Caco-2 (cell line): ENCODE data around the gene SEC23B. TPM values are rescaled to one million over a fixed set of nuclear protein-coding genes. Genes with fewer than 3 reads are reported as not detected.

Experiments used
- BruUV-seq: library from RNA; stranded (reverse); fragments of 400-500 nt; replicated peaks from 2 replicates; lab custom pipeline; 2021; lab: Mats Ljungman, UMichigan
- CTCF ChIA-PET: fragments of 300-600 bp; sonication (Branson Sonifier 250); formaldehyde crosslinking; loops from one replicate; lab custom pipeline; 2022; ENCODE audit warnings: antibody characterized with exemption; lab: Charles Lee
- POLR2A ChIA-PET: fragments of 300-600 bp; sonication (Branson Sonifier 250); formaldehyde crosslinking; loops from one replicate; lab custom pipeline; 2022; ENCODE audit warnings: antibody characterized with exemption; lab: Charles Lee
- DNase-seq, 2 experiments: peaks; one replicate each; pipeline versions ENCODE4 v3.0.0 to v3.0.0-alpha.2; 2020 to 2022
- H3K27me3 ChIP-seq: replicated peaks from 2 replicates; pipeline ENCODE4 v1.6.0; 2011; ENCODE audit warnings: low read length; ENCODE audit not compliant: control insufficient read depth, insufficient read depth
- H3K36me3 ChIP-seq: 2 replicates; pipeline ENCODE4 v1.5.1; 2011; ENCODE audit warnings: low read length; ENCODE audit not compliant: control insufficient read depth, insufficient read depth
- H3K4me1 ChIP-seq: fragments of 250-450 bp; sonication (Bioruptor Pico); 2 replicates; pipeline ENCODE4 v1.5.1; 2020; ENCODE audit warnings: mild to moderate bottlenecking
- H3K4me3 ChIP-seq: 2 replicates; pipeline ENCODE4 v1.5.1; 2011; ENCODE audit warnings: low read depth, mild to moderate bottlenecking, control low read depth, low read length
- H3K9me3 ChIP-seq: fragments of 250-450 bp; sonication (Bioruptor Pico); 2 replicates; pipeline ENCODE4 v1.5.1; 2020; ENCODE audit warnings: mild to moderate bottlenecking, moderate library complexity
- H3K27ac Mint-ChIP-seq: one replicate; pipeline ENCODE4 v1.8.0; 2022; ENCODE audit warnings: mixed read lengths; ENCODE audit not compliant: unreplicated experiment
- H3K27me3 Mint-ChIP-seq: one replicate; pipeline ENCODE4 v1.8.0; 2022; ENCODE audit warnings: mixed read lengths; ENCODE audit not compliant: insufficient read depth, unreplicated experiment
- H3K36me3 Mint-ChIP-seq: one replicate; pipeline ENCODE4 v1.8.0; 2022; ENCODE audit warnings: mild to moderate bottlenecking, mixed read lengths; ENCODE audit not compliant: insufficient read depth, unreplicated experiment
- H3K4me1 Mint-ChIP-seq: one replicate; pipeline ENCODE4 v1.8.0; 2022; ENCODE audit warnings: low read depth, mixed read lengths; ENCODE audit not compliant: unreplicated experiment
- H3K4me3 Mint-ChIP-seq: one replicate; pipeline ENCODE4 v1.8.0; 2022; ENCODE audit warnings: mild to moderate bottlenecking, moderate library complexity, mixed read lengths; ENCODE audit not compliant: unreplicated experiment
- H3K9me3 Mint-ChIP-seq: one replicate; pipeline ENCODE4 v1.8.0; 2022; ENCODE audit warnings: mixed read lengths; ENCODE audit not compliant: unreplicated experiment
- intact Hi-C: fragments of 100-400 bp; cut with micrococcal nuclease; formaldehyde crosslinking; loops from one replicate; pipeline ENCODE4 v1.10.0; 2022; ENCODE audit not compliant: unreplicated experiment
- total RNA-seq: library from RNA; stranded (reverse); gene quantifications from 2 replicates; pipeline ENCODE4 v1.2.3, GENCODE V29; 2022
- TF ChIP-seq, protein P1 (sequence below), 2 experiments: fragments of 200-600 bp in 1 of 2; IDR thresholded peaks; 1 replicate in 1 of 2; 2 replicates in 1 of 2; pipeline versions ENCODE4 v1.5.1 to v1.8.0; 2011 to 2022; ENCODE audit warnings: antibody characterized with exemption in 1 of 2, control low read depth in 1 of 2, inconsistent platforms in 1 of 2, low read depth in 1 of 2, low read length in 1 of 2, mild to moderate bottlenecking in 1 of 2, moderate library complexity in 1 of 2; ENCODE audit not compliant: insufficient read depth in 1 of 2, severe bottlenecking in 1 of 2, unreplicated experiment in 1 of 2

The SEC23B gene
- total RNA-seq, 1 experiment from 2014 or later, result 84.1 TPM

DNA sequence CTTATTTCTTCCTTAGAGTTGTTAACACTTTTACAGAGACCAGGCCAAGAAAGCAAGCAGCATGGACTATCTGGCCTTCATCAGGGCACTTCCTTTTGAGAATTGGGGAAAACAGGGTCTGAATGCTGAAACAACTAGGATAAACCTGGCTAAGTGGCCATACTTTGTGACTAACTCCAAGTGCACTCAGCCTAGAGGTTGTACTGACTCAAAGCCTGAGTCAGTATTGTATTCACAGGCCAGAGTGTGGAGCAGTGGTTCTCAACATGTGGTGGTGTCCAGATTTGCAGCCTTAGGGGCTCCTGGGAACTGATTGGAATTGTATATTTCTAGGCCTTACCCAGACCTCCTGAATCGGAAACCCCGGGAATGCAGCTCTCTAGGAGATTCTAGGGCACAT is 20.1 kb downstream of the SEC23B start:
- H3K27me3 Mint-ChIP-seq, result no peaks in the 10 kb centered on the region
- H3K27ac Mint-ChIP-seq, result no peak overlapping the region
- H3K36me3 Mint-ChIP-seq, result peaks cover 78% of the 10 kb centered on the region
- TF ChIP-seq, protein P1, sequence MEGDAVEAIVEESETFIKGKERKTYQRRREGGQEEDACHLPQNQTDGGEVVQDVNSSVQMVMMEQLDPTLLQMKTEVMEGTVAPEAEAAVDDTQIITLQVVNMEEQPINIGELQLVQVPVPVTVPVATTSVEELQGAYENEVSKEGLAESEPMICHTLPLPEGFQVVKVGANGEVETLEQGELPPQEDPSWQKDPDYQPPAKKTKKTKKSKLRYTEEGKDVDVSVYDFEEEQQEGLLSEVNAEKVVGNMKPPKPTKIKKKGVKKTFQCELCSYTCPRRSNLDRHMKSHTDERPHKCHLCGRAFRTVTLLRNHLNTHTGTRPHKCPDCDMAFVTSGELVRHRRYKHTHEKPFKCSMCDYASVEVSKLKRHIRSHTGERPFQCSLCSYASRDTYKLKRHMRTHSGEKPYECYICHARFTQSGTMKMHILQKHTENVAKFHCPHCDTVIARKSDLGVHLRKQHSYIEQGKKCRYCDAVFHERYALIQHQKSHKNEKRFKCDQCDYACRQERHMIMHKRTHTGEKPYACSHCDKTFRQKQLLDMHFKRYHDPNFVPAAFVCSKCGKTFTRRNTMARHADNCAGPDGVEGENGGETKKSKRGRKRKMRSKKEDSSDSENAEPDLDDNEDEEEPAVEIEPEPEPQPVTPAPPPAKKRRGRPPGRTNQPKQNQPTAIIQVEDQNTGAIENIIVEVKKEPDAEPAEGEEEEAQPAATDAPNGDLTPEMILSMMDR (IDR thresholded peaks at IDR 0.05; ENCODE audit: insufficient read depth in 1 of 2, low read depth in 1 of 2, low read length in 1 of 2, severe bottlenecking in 1 of 2, unreplicated experiment in 1 of 2), result no peak
- H3K4me1 Mint-ChIP-seq, result peaks cover 4% of the 10 kb centered on the region
- BruUV-seq, result no TSS peak
- no peaks in the 10 kb centered on the region for H3K9me3 ChIP-seq
- H3K36me3 ChIP-seq, result peaks cover 4% of the 10 kb centered on the region
- intact Hi-C loops, result no loop called here
- no peak overlapping the region for H3K4me3 Mint-ChIP-seq
- H3K4me3 ChIP-seq, result no peak overlapping the region
- no peak for DNase-seq
- no peaks in the 10 kb centered on the region for H3K4me1 ChIP-seq
- ChIA-PET CTCF (no interaction called here), POLR2A (no interaction called here)
- no peaks in the 10 kb centered on the region for H3K9me3 Mint-ChIP-seq
- H3K27me3 ChIP-seq, result no peaks in the 10 kb centered on the region

DNA sequence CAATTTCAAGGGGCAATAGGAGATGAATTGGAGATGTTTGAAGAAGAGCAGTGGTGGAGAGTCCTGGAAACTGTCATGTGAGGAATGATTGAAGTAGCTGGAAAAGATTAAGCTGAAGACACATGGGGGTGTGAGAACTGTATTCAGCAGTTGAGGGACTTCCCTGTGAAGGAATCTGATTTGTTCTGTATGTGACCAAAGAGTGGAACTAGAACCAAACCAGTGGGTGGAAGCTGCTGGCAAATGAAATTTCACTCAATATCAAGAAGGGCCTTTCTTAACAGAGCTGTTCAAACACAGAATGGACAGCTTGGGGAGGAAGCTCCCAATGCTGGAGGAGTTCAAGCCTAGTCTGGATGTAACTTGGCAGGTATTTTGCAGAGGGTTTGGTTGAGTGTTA is 21.3 kb downstream of the SEC23B start:
- POLR2A ChIA-PET, result no interaction called here
- CTCF ChIA-PET, result no interaction called here
- intact Hi-C loops, result no loop called here
- Mint-ChIP-seq H3K27ac (no peak overlapping the region), H3K4me1 (peaks cover 4% of the 10 kb centered on the region), H3K36me3 (peaks cover 86% of the 10 kb centered on the region), H3K9me3 (no peaks in the 10 kb centered on the region), H3K4me3 (no peak overlapping the region), H3K27me3 (no peaks in the 10 kb centered on the region)
- no TSS peak for BruUV-seq
- DNase-seq, result no peak
- Histone ChIP-seq H3K4me1 (no peaks in the 10 kb centered on the region), H3K27me3 (no peaks in the 10 kb centered on the region), H3K9me3 (no peaks in the 10 kb centered on the region), H3K36me3 (peaks cover 4% of the 10 kb centered on the region), H3K4me3 (no peak overlapping the region)
- TF ChIP-seq, protein P1 (IDR thresholded peaks at IDR 0.05; ENCODE audit: insufficient read depth in 1 of 2, low read depth in 1 of 2, low read length in 1 of 2, severe bottlenecking in 1 of 2, unreplicated experiment in 1 of 2), result no peak

DNA sequence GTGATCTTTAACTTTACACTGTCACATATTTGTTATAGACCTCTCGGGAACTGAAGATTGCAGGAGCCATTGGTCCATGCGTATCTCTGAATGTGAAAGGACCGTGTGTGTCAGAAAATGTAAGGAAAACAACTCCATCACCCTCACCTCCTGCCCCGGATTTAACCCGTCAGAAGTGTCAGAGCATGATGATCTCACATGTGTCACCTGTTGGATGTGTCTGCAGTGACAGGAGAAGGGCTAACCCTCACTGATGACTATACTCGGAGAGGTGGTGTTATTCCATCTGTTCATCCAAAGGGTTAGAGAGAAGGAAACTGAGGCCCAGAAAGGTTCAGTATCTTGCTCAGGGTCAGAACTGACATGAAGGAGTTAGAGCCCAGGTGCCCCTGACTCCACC is 24.9 kb downstream of the SEC23B start:
- DNase-seq, result no peak
- Mint-ChIP-seq H3K36me3 (peaks cover 84% of the 10 kb centered on the region), H3K4me1 (no peaks in the 10 kb centered on the region), H3K27ac (no peak overlapping the region), H3K4me3 (no peak overlapping the region), H3K9me3 (no peaks in the 10 kb centered on the region), H3K27me3 (no peaks in the 10 kb centered on the region)
- Histone ChIP-seq H3K9me3 (no peaks in the 10 kb centered on the region), H3K36me3 (0 out of 2 replicates have a peak, but pooled peaks cover 1% of the 10 kb centered on the region), H3K4me1 (no peaks in the 10 kb centered on the region), H3K4me3 (no peak overlapping the region), H3K27me3 (no peaks in the 10 kb centered on the region)
- ChIA-PET CTCF (no interaction called here), POLR2A (no interaction called here)
- no TSS peak for BruUV-seq
- intact Hi-C loops, result no loop called here
- TF ChIP-seq, protein P1 (IDR thresholded peaks at IDR 0.05; ENCODE audit: insufficient read depth in 1 of 2, low read depth in 1 of 2, low read length in 1 of 2, severe bottlenecking in 1 of 2, unreplicated experiment in 1 of 2), result no peak
